Right atrium auricular region (tissue), 2 donors: ENCODE measurements around the gene FAM209A. TPM values are rescaled to one million over a fixed set of nuclear protein-coding genes. Genes with fewer than 3 reads are reported as not detected.
A peak's percentile ranks its signal among the peaks of the same experiment; 100 is the strongest.

Source experiments
- DNase-seq: peaks from one replicate; pipeline ENCODE4 v3.0.0-alpha.2; 2019; ENCODE audit warnings: low spot score
- H3K27ac ChIP-seq, 2 donors: fragments of 200-600 bp; sonication (generic); 1 replicate in 1 of 2; 2 replicates in 1 of 2; pipeline ENCODE4 v1.5.1; 2016 to 2019
- H3K27me3 ChIP-seq, 2 donors: fragments of 200-600 bp; sonication (generic); one replicate each; pipeline versions ENCODE4 v1.5.1 to v1.6.0; 2017 to 2019
- H3K36me3 ChIP-seq: fragments of 200-600 bp; sonication (generic); one replicate; pipeline ENCODE4 v1.5.1; 2016
- H3K4me1 ChIP-seq, 2 donors: fragments of 200-600 bp; sonication (generic); one replicate each; pipeline versions ENCODE4 v1.5.1 to v1.6.0; 2017 to 2019
- H3K4me3 ChIP-seq, 2 donors: fragments of 200-600 bp; sonication (generic); 1 replicate in 1 of 2; 2 replicates in 1 of 2; pipeline ENCODE4 v1.5.1; 2017 to 2019; ENCODE audit warnings: mild to moderate bottlenecking in 1 of 2, moderate library complexity in 1 of 2
- H3K9me3 ChIP-seq, 2 donors: fragments of 200-600 bp; sonication (generic); one replicate each; pipeline ENCODE4 v1.5.1; 2019
- total RNA-seq, 2 donors: library from RNA; depleted of rRNA; stranded (reverse); fragments of >200 nt; gene quantifications; one replicate each; pipeline ENCODE4 v1.1.0, GENCODE V29; 2016
- TF ChIP-seq, protein P1 (sequence below), 2 donors: fragments of 200-600 bp; sonication (generic); IDR thresholded peaks; one replicate each; pipeline ENCODE4 v1.5.1; 2019; ENCODE audit warnings: antibody characterized with exemption in 2 of 2

FAM209A gene
- total RNA-seq, 2 donors from 2014 or later, result not detected

DNA sequence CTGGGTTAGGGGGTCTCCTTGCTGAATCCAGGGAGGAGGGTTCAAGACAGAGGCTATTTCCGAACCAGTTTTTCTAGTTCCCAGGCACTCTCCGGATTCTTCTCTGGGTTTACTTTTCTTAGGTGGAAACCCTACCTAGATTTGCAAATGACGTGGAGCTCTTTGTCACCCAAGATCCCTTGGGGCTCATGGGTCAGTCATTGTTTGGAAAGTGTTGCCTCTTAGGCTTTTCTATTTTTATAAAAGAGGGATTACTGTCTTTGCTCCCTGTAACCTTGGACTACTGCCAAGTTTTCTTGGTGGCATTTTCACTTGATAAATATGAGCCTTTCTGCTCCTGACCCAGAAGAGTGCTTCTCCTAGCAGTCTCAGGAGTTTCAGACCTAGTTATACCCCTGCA lies 42.1 kb downstream of the FAM209A start:
- H3K4me1 ChIP-seq, result peaks cover 0 to 6% of the 10 kb centered on the region in 2 donors
- no peaks in the 10 kb centered on the region for H3K9me3 ChIP-seq
- DNase-seq, result no peak
- no peaks in the 10 kb centered on the region for H3K27me3 ChIP-seq
- TF ChIP-seq, protein P1, sequence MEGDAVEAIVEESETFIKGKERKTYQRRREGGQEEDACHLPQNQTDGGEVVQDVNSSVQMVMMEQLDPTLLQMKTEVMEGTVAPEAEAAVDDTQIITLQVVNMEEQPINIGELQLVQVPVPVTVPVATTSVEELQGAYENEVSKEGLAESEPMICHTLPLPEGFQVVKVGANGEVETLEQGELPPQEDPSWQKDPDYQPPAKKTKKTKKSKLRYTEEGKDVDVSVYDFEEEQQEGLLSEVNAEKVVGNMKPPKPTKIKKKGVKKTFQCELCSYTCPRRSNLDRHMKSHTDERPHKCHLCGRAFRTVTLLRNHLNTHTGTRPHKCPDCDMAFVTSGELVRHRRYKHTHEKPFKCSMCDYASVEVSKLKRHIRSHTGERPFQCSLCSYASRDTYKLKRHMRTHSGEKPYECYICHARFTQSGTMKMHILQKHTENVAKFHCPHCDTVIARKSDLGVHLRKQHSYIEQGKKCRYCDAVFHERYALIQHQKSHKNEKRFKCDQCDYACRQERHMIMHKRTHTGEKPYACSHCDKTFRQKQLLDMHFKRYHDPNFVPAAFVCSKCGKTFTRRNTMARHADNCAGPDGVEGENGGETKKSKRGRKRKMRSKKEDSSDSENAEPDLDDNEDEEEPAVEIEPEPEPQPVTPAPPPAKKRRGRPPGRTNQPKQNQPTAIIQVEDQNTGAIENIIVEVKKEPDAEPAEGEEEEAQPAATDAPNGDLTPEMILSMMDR (IDR thresholded peaks at IDR 0.05), result no peak
- no peak overlapping the region for H3K4me3 ChIP-seq
- H3K36me3 ChIP-seq, result no peaks in the 10 kb centered on the region
- peak overlapping the region in 1 of 2 donors; percentile 4 for H3K27ac ChIP-seq

DNA sequence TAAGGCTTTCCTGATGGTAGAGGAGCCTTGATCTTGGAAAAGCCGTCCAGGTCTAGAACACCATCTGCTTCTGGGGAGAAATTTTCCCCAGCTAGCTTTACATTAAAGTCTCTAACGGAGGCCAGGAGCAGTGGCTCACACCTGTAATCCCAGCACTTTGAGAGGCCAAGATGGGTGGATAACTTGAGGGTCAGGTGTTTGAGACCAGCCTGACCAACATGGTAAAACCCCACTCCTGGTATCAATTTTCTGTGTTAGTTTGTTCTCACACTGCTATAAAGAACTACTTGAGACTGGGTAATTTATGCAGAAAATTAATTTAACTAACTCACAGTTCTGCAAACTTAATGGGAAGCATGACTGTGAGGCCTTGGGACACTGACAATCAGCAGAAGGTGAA lies 46.3 kb downstream of the FAM209A start:
- TF ChIP-seq, protein P1 (IDR thresholded peaks at IDR 0.05), result no peak
- no peaks in the 10 kb centered on the region for H3K36me3 ChIP-seq
- no peak overlapping the region for H3K4me3 ChIP-seq
- no peaks in the 10 kb centered on the region for H3K27me3 ChIP-seq
- DNase-seq, result no peak
- no peak overlapping the region for H3K27ac ChIP-seq
- H3K4me1 ChIP-seq, result peaks cover 0 to 6% of the 10 kb centered on the region in 2 donors
- H3K9me3 ChIP-seq, result no peaks in the 10 kb centered on the region

DNA sequence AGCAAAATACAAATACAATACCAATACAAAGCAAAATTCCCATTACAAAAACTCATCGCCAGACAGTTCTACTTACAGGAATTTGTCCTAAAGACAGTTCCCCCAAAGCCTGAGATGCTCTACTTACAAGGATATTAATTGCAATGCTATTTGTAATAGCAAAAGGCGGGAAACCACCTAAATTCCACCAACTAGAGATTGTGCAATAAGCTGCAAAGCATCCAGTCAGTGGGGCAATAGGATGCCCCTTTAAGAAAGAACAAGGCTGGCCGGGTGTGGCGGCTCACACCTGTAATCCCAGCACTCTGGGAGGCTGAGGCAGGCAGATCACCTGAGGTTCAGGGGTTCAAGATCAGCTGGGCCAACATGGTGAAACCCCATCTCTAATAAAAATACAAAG lies 47.6 kb downstream of the FAM209A start:
- H3K27ac ChIP-seq, result no peak overlapping the region
- DNase-seq, result no peak
- H3K4me3 ChIP-seq, result no peak overlapping the region
- no peaks in the 10 kb centered on the region for H3K4me1 ChIP-seq
- H3K9me3 ChIP-seq, result no peaks in the 10 kb centered on the region
- no peaks in the 10 kb centered on the region for H3K36me3 ChIP-seq
- no peaks in the 10 kb centered on the region for H3K27me3 ChIP-seq
- TF ChIP-seq, protein P1 (IDR thresholded peaks at IDR 0.05), result no peak

DNA sequence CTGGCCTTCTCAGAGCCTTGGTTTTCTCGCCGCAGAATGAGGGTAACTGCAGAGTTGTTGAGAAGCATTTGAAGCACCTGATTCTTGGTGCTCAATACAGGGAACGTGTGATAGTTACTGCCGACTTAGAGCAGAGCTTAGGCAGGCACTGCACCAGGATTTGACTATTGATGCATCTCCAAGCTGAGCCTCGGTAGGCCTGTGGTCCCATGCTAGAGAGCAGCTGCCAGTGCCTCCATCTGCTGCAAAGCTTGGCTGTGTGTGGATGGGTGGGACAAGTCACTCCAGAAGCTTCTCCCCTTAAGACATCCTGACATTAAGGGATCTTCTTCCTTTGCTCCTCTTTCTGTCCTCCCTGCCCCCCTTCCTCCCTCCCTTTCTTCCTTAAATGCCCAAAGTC lies 49.4 kb downstream of the FAM209A start:
- no peaks in the 10 kb centered on the region for H3K9me3 ChIP-seq
- H3K27ac ChIP-seq, result no peak overlapping the region
- no peaks in the 10 kb centered on the region for H3K36me3 ChIP-seq
- DNase-seq, result no peak
- TF ChIP-seq, protein P1 (IDR thresholded peaks at IDR 0.05), result no peak
- H3K27me3 ChIP-seq, result no peaks in the 10 kb centered on the region
- no peak overlapping the region for H3K4me3 ChIP-seq
- no peaks in the 10 kb centered on the region for H3K4me1 ChIP-seq

DNA sequence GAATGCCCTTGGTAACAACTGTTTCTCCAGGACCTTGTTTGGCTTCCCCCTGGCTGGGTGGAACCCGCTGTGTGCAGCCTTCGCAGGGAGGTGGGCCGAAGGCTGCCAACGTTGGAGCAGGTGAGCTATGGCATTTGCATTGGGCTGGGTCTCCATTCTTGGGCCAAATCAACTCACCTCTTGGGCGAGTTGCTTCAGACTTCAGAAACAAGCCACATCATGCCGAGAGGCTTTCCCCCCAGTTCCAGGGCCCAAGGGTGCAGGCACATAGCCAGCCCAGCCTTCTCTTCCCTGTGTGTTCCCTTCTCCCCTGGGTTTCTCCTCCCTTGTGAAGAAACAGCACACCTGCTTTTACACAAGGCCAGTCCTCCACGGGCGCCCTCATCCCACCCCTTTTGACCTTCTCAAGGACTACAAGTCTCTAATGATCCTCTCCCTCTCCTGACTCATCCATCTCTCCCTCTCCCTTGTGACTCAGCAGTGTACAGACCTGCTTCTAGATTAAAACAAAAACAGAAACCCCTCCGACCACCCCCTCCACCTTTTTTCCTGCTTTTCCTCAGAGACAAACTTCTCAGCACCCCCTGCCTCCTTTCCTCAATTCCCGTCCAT lies 50.1 kb downstream of the FAM209A start:
- no peak overlapping the region for H3K27ac ChIP-seq

More for the DNA sequence above, 50.1 kb downstream of the FAM209A start:
- H3K9me3 ChIP-seq, result no peaks in the 10 kb centered on the region
- no peaks in the 10 kb centered on the region for H3K4me1 ChIP-seq
- no peak for DNase-seq
- H3K4me3 ChIP-seq, result no peak overlapping the region
- no peaks in the 10 kb centered on the region for H3K36me3 ChIP-seq
- TF ChIP-seq, protein P1 (IDR thresholded peaks at IDR 0.05), result no peak
- H3K27me3 ChIP-seq, result no peaks in the 10 kb centered on the region
